ENCODE measurements around the gene SLC25A13.
"Not testable (repeated sequence)": the region's sequence is repeated elsewhere in the genome, so short reads cannot be mapped to it uniquely, and the experiment has no call there.

Gene SLC25A13

GRCh38 chr7:96321658-96322372 is at the start of gene SLC25A13:
SLC25A13 (minus strand) TSS chr7:96322098; CDS start chr7:96321956, 142 bp downstream.
- in situ Hi-C loops (cut with MboI; ENCODE audit: low sequenced_read_pairs), result no loop called here

- in situ Hi-C loops (cut with MboI; ENCODE audit: low sequenced_read_pairs), result not testable (repeated sequence)
These were observed 44.0 kb upstream of the SLC25A13 start for GRCh38 chr7:96365916-96366315.

GRCh38 chr7:96361116-96361857 is 39.4 kb upstream of the SLC25A13 start:
- in situ Hi-C loops (cut with MboI; ENCODE audit: low sequenced_read_pairs), result no loop called here

- in situ Hi-C loops (cut with MboI; ENCODE audit: low sequenced_read_pairs), result no loop called here
These were observed 38.0 kb upstream of the SLC25A13 start for GRCh38 chr7:96359876-96360275.

GRCh38 chr7:96358236-96358971 is 36.5 kb upstream of the SLC25A13 start:
- in situ Hi-C loops (cut with MboI; ENCODE audit: low sequenced_read_pairs), result not testable (repeated sequence)

- in situ Hi-C loops (cut with MboI; ENCODE audit: low sequenced_read_pairs), result no loop called here
These were observed 34.1 kb upstream of the SLC25A13 start for GRCh38 chr7:96355990-96356506.

GRCh38 chr7:96354881-96355280 is 33.0 kb upstream of the SLC25A13 start:
- in situ Hi-C loops (cut with MboI; ENCODE audit: low sequenced_read_pairs), result no loop called here

- in situ Hi-C loops (cut with MboI; ENCODE audit: low sequenced_read_pairs), result no loop called here
These were observed 27.7 kb upstream of the SLC25A13 start for GRCh38 chr7:96349572-96349971.

GRCh38 chr7:96347471-96347870 is 25.6 kb upstream of the SLC25A13 start:
- in situ Hi-C loops (cut with MboI; ENCODE audit: low sequenced_read_pairs), result no loop called here

GRCh38 chr7:96346293-96346953 is 24.5 kb upstream of the SLC25A13 start:
- in situ Hi-C loops (cut with MboI; ENCODE audit: low sequenced_read_pairs), result no loop called here

GRCh38 chr7:96344236-96344635 is 22.3 kb upstream of the SLC25A13 start:
- in situ Hi-C loops (cut with MboI; ENCODE audit: low sequenced_read_pairs), result no loop called here

GRCh38 chr7:96342049-96342448 is 20.2 kb upstream of the SLC25A13 start:
- in situ Hi-C loops (cut with MboI; ENCODE audit: low sequenced_read_pairs), result no loop called here

- in situ Hi-C loops (cut with MboI; ENCODE audit: low sequenced_read_pairs), result no loop called here
These were observed 15.6 kb upstream of the SLC25A13 start for GRCh38 chr7:96337519-96337918.

- in situ Hi-C loops (cut with MboI; ENCODE audit: low sequenced_read_pairs), result no loop called here
These were observed 10.4 kb upstream of the SLC25A13 start for GRCh38 chr7:96332325-96332724.

GRCh38 chr7:96331775-96332174 is 9.9 kb upstream of the SLC25A13 start:
- in situ Hi-C loops (cut with MboI; ENCODE audit: low sequenced_read_pairs), result no loop called here

- in situ Hi-C loops (cut with MboI; ENCODE audit: low sequenced_read_pairs), result no loop called here
These were observed 9.3 kb upstream of the SLC25A13 start for GRCh38 chr7:96331233-96331632.

GRCh38 chr7:96330193-96330592 is 8.3 kb upstream of the SLC25A13 start:
- in situ Hi-C loops (cut with MboI; ENCODE audit: low sequenced_read_pairs), result no loop called here

GRCh38 chr7:96329241-96329640 is 7.3 kb upstream of the SLC25A13 start:
- in situ Hi-C loops (cut with MboI; ENCODE audit: low sequenced_read_pairs), result no loop called here

- in situ Hi-C loops (cut with MboI; ENCODE audit: low sequenced_read_pairs), result no loop called here
These were observed 6.1 kb upstream of the SLC25A13 start for GRCh38 chr7:96328016-96328415.

GRCh38 chr7:96327429-96327828 is 5.5 kb upstream of the SLC25A13 start:
- in situ Hi-C loops (cut with MboI; ENCODE audit: low sequenced_read_pairs), result no loop called here

GRCh38 chr7:96326752-96327151 is 4.9 kb upstream of the SLC25A13 start:
- in situ Hi-C loops (cut with MboI; ENCODE audit: low sequenced_read_pairs), result not testable (repeated sequence)

Measured in HL-60/S4 treated with phorbol 12-myristate 13-acetate at 8.2 ng/mL for 4 days and 3 days (cell line).